Osteoblast (primary cell): Measurements from ENCODE around the gene TAB2. TPM values are rescaled to one million over a fixed set of nuclear protein-coding genes. Genes with fewer than 3 reads are reported as not detected.

ENCODE experiments used
- DNase-seq: peaks from one replicate; pipeline ENCODE4 v3.0.0; 2011; ENCODE audit warnings: low spot score, mixed read lengths; ENCODE audit not compliant: insufficient read length; ENCODE audit errors: missing footprints
- H2AFZ ChIP-seq: 2 replicates; pipeline ENCODE4 v1.6.0; 2011; ENCODE audit warnings: mild to moderate bottlenecking, low read length
- H3K27ac ChIP-seq: 2 replicates; pipeline ENCODE4 v1.5.1; 2011; ENCODE audit warnings: mild to moderate bottlenecking, low read depth, low read length, moderate library complexity
- H3K27me3 ChIP-seq: 2 replicates; pipeline ENCODE4 v1.6.0; 2012; ENCODE audit warnings: mild to moderate bottlenecking, control low read depth, inconsistent platforms, low read length, moderate library complexity; ENCODE audit not compliant: insufficient read depth
- H3K36me3 ChIP-seq: 2 replicates; pipeline ENCODE4 v1.5.1; 2011; ENCODE audit warnings: mild to moderate bottlenecking, low read length, control low read depth, moderate library complexity; ENCODE audit not compliant: insufficient read depth
- H3K4me1 ChIP-seq: 2 replicates; pipeline ENCODE4 v1.5.1; 2011; ENCODE audit warnings: mild to moderate bottlenecking, low read length, control low read depth, moderate library complexity; ENCODE audit not compliant: insufficient read depth
- H3K4me2 ChIP-seq: 2 replicates; pipeline ENCODE4 v1.6.0; 2011; ENCODE audit warnings: mild to moderate bottlenecking, low read length; ENCODE audit not compliant: insufficient read depth
- H3K4me3 ChIP-seq: fragments of 200-600 bp; sonication (generic); 3 replicates; pipeline ENCODE4 v1.5.1; 2012; ENCODE audit warnings: mild to moderate bottlenecking, low read length, inconsistent platforms; ENCODE audit not compliant: insufficient read depth
- H3K79me2 ChIP-seq: 2 replicates; pipeline ENCODE4 v1.6.0; 2012; ENCODE audit warnings: mild to moderate bottlenecking, low read length, control low read depth, inconsistent platforms; ENCODE audit not compliant: insufficient read depth
- H3K9me3 ChIP-seq: 2 replicates; pipeline ENCODE4 v1.5.1; 2011; ENCODE audit warnings: low read depth, low read length, control low read depth
- H4K20me1 ChIP-seq: 2 replicates; pipeline ENCODE4 v1.6.0; 2012; ENCODE audit warnings: mild to moderate bottlenecking, low read length, control low read depth; ENCODE audit not compliant: insufficient read depth
- total RNA-seq: library from RNA; depleted of rRNA; stranded (reverse); fragments of >200 nt; gene quantifications from 2 replicates; pipeline ENCODE4 v1.2.3, GENCODE V29; 2012
- TF ChIP-seq, protein P1 (sequence below): IDR thresholded peaks from 2 replicates; pipeline ENCODE4 v1.5.1; 2011; ENCODE audit warnings: mild to moderate bottlenecking, low read depth, low read length, moderate library complexity; ENCODE audit errors: extremely low read depth

Gene TAB2
- total RNA-seq, 1 donor = 28.2 TPM

DNA sequence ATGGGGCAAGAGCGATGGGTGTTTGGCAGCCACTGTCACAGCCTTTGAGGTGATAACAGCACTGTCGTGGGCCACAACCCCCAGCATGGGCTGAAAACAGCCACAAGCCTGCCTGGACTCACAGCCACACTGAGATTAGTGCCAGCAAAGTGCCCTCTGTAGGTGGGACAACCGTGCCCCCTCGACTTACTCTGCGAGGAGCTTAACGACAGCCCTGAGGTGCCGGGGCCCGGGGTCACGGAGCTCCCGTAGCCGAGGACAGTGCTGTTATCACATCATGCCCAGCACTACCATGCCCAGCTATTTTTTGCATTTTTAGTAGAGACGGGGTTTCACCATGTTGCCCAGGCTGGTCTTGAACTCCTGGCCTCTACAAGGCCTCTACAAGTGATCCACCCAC lies 119.1 kb downstream of the TAB2 start:
- Histone ChIP-seq H2AFZ (no peak overlapping the region), H3K4me3 (no peak overlapping the region), H3K79me2 (no peaks in the 10 kb centered on the region), H3K4me1 (peaks cover 16% of the 10 kb centered on the region), H3K27me3 (no peaks in the 10 kb centered on the region), H3K4me2 (no peak overlapping the region), H4K20me1 (no peaks in the 10 kb centered on the region), H3K9me3 (no peaks in the 10 kb centered on the region), H3K36me3 (no peaks in the 10 kb centered on the region), H3K27ac (no peak overlapping the region)
- TF ChIP-seq, protein P1, sequence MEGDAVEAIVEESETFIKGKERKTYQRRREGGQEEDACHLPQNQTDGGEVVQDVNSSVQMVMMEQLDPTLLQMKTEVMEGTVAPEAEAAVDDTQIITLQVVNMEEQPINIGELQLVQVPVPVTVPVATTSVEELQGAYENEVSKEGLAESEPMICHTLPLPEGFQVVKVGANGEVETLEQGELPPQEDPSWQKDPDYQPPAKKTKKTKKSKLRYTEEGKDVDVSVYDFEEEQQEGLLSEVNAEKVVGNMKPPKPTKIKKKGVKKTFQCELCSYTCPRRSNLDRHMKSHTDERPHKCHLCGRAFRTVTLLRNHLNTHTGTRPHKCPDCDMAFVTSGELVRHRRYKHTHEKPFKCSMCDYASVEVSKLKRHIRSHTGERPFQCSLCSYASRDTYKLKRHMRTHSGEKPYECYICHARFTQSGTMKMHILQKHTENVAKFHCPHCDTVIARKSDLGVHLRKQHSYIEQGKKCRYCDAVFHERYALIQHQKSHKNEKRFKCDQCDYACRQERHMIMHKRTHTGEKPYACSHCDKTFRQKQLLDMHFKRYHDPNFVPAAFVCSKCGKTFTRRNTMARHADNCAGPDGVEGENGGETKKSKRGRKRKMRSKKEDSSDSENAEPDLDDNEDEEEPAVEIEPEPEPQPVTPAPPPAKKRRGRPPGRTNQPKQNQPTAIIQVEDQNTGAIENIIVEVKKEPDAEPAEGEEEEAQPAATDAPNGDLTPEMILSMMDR = no peak
- DNase-seq = no peak

- Histone ChIP-seq H3K79me2 (no peaks in the 10 kb centered on the region), H4K20me1 (no peaks in the 10 kb centered on the region), H3K27me3 (no peaks in the 10 kb centered on the region), H3K4me3 (no peak overlapping the region), H3K9me3 (no peaks in the 10 kb centered on the region), H3K36me3 (no peaks in the 10 kb centered on the region), H3K27ac (no peak overlapping the region), H3K4me2 (no peak overlapping the region), H2AFZ (no peak overlapping the region), H3K4me1 (peaks cover 11% of the 10 kb centered on the region)
- TF ChIP-seq, protein P1 = peak; percentile 9
- DNase-seq = no peak
Measured at GRCh38 chr6:149437212-149437611, 119.7 kb downstream of the TAB2 start.

DNA sequence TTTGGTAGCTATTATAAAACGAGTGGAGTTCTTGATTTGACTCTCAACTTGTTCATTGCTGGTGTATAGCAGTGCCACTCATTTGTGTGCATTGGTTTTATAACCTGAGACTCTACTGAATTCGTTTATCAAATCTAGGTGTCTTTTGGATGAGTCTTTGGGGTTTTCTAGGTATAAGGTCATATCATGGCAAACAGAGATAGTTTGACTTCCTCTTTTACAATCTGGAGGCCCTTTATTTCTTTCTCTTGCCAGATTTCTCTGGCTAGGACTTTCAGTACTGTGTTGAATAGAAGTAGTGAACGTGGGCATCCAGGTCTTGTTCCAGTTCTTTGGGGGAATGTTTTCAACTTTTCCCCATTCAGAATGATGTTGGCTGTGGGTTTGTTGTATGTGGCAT lies 121.3 kb downstream of the TAB2 start:
- TF ChIP-seq, protein P1 = no peak
- no peaks in the 10 kb centered on the region for H3K79me2 ChIP-seq
- no peak for DNase-seq
- no peaks in the 10 kb centered on the region for H3K36me3 ChIP-seq
- no peaks in the 10 kb centered on the region for H4K20me1 ChIP-seq
- H3K9me3 ChIP-seq = no peaks in the 10 kb centered on the region
- H2AFZ ChIP-seq = no peak overlapping the region
- H3K27me3 ChIP-seq = no peaks in the 10 kb centered on the region
- no peak overlapping the region for H3K27ac ChIP-seq
- no peak overlapping the region for H3K4me3 ChIP-seq
- H3K4me2 ChIP-seq = no peak overlapping the region
- H3K4me1 ChIP-seq = no peaks in the 10 kb centered on the region

- H3K79me2 ChIP-seq = no peaks in the 10 kb centered on the region
- no peak for DNase-seq
- H3K27ac ChIP-seq = no peak overlapping the region
- no peaks in the 10 kb centered on the region for H3K4me1 ChIP-seq
- no peaks in the 10 kb centered on the region for H4K20me1 ChIP-seq
- H3K4me3 ChIP-seq = no peak overlapping the region
- no peak overlapping the region for H2AFZ ChIP-seq
- no peaks in the 10 kb centered on the region for H3K9me3 ChIP-seq
- H3K4me2 ChIP-seq = no peak overlapping the region
- H3K36me3 ChIP-seq = no peaks in the 10 kb centered on the region
- TF ChIP-seq, protein P1 = no peak
- no peaks in the 10 kb centered on the region for H3K27me3 ChIP-seq
Measured at GRCh38 chr6:149439626-149440025, 122.1 kb downstream of the TAB2 start.
